A549 (cell line): ENCODE data around the gene RASL11B. TPM values are rescaled to one million over a fixed set of nuclear protein-coding genes. Genes with fewer than 3 reads are reported as not detected.

Experiments
- ATAC-seq, 2 experiments: fragments of 200-7000 bp in 1 of 2; fragments of >200 bp in 1 of 2; cut with Nextera tagmentation in 1 of 2; cut with Tn5 transposase in 1 of 2; 3 replicates each; pipeline versions ENCODE4 v1.8.0 to v1.9.1; 2018 to 2020; ENCODE audit warnings: mild to moderate bottlenecking in 1 of 2, moderate library complexity in 1 of 2
- CTCF ChIA-PET: fragments of 300-600 bp; sonication (Branson Sonifier 250); formaldehyde crosslinking; extraction: SDS; loops from one replicate; lab custom pipeline; 2021; ENCODE audit warnings: antibody characterized with exemption, inconsistent platforms; lab: Yijun Ruan, JAX
- POLR2A ChIA-PET: fragments of 350-600 bp; formaldehyde crosslinking; extraction: SDS; loops from one replicate; lab custom pipeline; 2021; ENCODE audit warnings: antibody characterized with exemption, inconsistent platforms; lab: Yijun Ruan, JAX
- DNase-seq, 2 experiments: peaks; one replicate each; pipeline versions ENCODE4 v3.0.0 to v3.0.0-alpha.2; 2011 to 2016; ENCODE audit warnings: low read depth in 1 of 2, low spot score in 1 of 2
- FAIRE-seq: peaks from 2 replicates; lab custom pipeline; 2011; peaks lifted over from hg19 to GRCh38; lab: Jason Lieb, UNC
- H3K27ac ChIP-seq, 2 experiments: fragments of >200 bp; sonication (Bioruptor Twin); formaldehyde crosslinking; 3 replicates each; pipeline ENCODE4 v1.5.1; 2016 to 2017
- H3K4me1 ChIP-seq: fragments of >200 bp; sonication (Bioruptor Twin); formaldehyde crosslinking; 3 replicates; pipeline ENCODE4 v1.6.1; 2016
- H3K4me2 ChIP-seq: fragments of >200 bp; sonication (Bioruptor Twin); formaldehyde crosslinking; 3 replicates; pipeline ENCODE4 v1.6.1; 2016
- H3K4me3 ChIP-seq: fragments of >200 bp; sonication (Bioruptor Twin); formaldehyde crosslinking; 3 replicates; pipeline ENCODE4 v1.5.1; 2016
- H3K9me3 ChIP-seq: fragments of >200 bp; sonication (Bioruptor Twin); formaldehyde crosslinking; 3 replicates; pipeline ENCODE4 v1.6.1; 2016
- CBX2 ChIP-seq: fragments of 200-600 bp; sonication (generic); IDR thresholded peaks from 2 replicates; pipeline ENCODE4 v1.6.1; 2016; ENCODE audit warnings: low read depth, mild to moderate bottlenecking, borderline replicate concordance
- CHD4 ChIP-seq: fragments of 200-600 bp; sonication (generic); IDR thresholded peaks from 2 replicates; pipeline ENCODE4 v1.6.1; 2016; ENCODE audit warnings: antibody characterized with exemption, mild to moderate bottlenecking, borderline replicate concordance
- EHF ChIP-seq: fragments of 250-450 bp; sonication (Bioruptor Pico); IDR thresholded peaks from 2 replicates; pipeline ENCODE4 v1.5.0; 2020; ENCODE audit warnings: mild to moderate bottlenecking
- EHMT2 ChIP-seq: fragments of 200-600 bp; sonication (generic); IDR thresholded peaks from 2 replicates; pipeline ENCODE4 v1.6.1; 2016; ENCODE audit warnings: antibody characterized with exemption, low read depth, mild to moderate bottlenecking, moderate library complexity
- FOSL2 ChIP-seq, 2 experiments: fragments of 450-650 bp in 1 of 2; fragments of >200 bp in 1 of 2; sonication (Bioruptor Twin) in 1 of 2; formaldehyde crosslinking; IDR thresholded peaks; 2 replicates each; pipeline versions ENCODE4 v1.5.0 to v1.6.1; 2016 to 2020; ENCODE audit warnings: mild to moderate bottlenecking in 1 of 2, moderate library complexity in 1 of 2
- FOXS1 ChIP-seq: fragments of 250-450 bp; sonication (Bioruptor Pico); IDR thresholded peaks from 2 replicates; pipeline ENCODE4 v1.5.0; 2020; ENCODE audit warnings: mild to moderate bottlenecking, moderate library complexity
- GATA3 ChIP-seq: IDR thresholded peaks from 2 replicates; pipeline ENCODE4 v1.6.1; 2012; ENCODE audit warnings: borderline replicate concordance
- HOXA7 ChIP-seq: fragments of 250-450 bp; sonication (Bioruptor Pico); IDR thresholded peaks from 2 replicates; pipeline ENCODE4 v1.5.0; 2020; ENCODE audit warnings: mild to moderate bottlenecking, moderate library complexity
- HOXB13 ChIP-seq: fragments of 250-450 bp; sonication (Bioruptor Pico); IDR thresholded peaks from 2 replicates; pipeline ENCODE4 v1.5.0; 2020; ENCODE audit warnings: low read depth, mild to moderate bottlenecking, moderate library complexity
- HOXB5 ChIP-seq: fragments of 250-450 bp; sonication (Bioruptor Pico); IDR thresholded peaks from 2 replicates; pipeline ENCODE4 v1.5.0; 2020; ENCODE audit warnings: mild to moderate bottlenecking, moderate library complexity
- JUN ChIP-seq, 2 experiments: fragments of >200 bp; sonication (Bioruptor Twin); formaldehyde crosslinking; IDR thresholded peaks; 2 replicates in 1 of 2; 3 replicates in 1 of 2; pipeline ENCODE4 v1.6.1; 2016 to 2017
- JUNB ChIP-seq: fragments of >200 bp; sonication (Bioruptor Twin); formaldehyde crosslinking; IDR thresholded peaks from 2 replicates; pipeline ENCODE4 v1.6.1; 2016
- MAFK ChIP-seq: fragments of 450-650 bp; IDR thresholded peaks from 2 replicates; pipeline ENCODE4 v1.6.1; 2014; ENCODE audit not compliant: partially characterized antibody
- NPAS2 ChIP-seq: fragments of 250-450 bp; sonication (Bioruptor Pico); IDR thresholded peaks from 2 replicates; pipeline ENCODE4 v1.8.0; 2022; ENCODE audit warnings: mild to moderate bottlenecking, moderate library complexity, borderline replicate concordance
- POLR2A ChIP-seq: IDR thresholded peaks from 2 replicates; pipeline ENCODE4 v1.6.1; 2012; ENCODE audit warnings: mild to moderate bottlenecking, low read length
- RNF2 ChIP-seq: fragments of 200-600 bp; sonication (generic); IDR thresholded peaks from 2 replicates; pipeline ENCODE4 v1.6.1; 2016; ENCODE audit warnings: low read depth, mild to moderate bottlenecking, antibody characterized with exemption, moderate library complexity, borderline replicate concordance
- SMC3 ChIP-seq: fragments of >200 bp; sonication (Bioruptor Twin); formaldehyde crosslinking; IDR thresholded peaks from 3 replicates; pipeline ENCODE4 v1.6.1; 2018; ENCODE audit warnings: inconsistent platforms
- SREBF2 ChIP-seq: fragments of 450-650 bp; IDR thresholded peaks from 2 replicates; pipeline ENCODE4 v1.6.1; 2014; ENCODE audit warnings: mild to moderate bottlenecking, moderate library complexity
- TFCP2L1 ChIP-seq: fragments of 250-450 bp; sonication (Bioruptor Pico); IDR thresholded peaks from 2 replicates; pipeline ENCODE4 v1.5.0; 2021; ENCODE audit warnings: mild to moderate bottlenecking
- ZC3H11A ChIP-seq: fragments of 450-650 bp; IDR thresholded peaks from 2 replicates; pipeline ENCODE4 v1.6.1; 2014; ENCODE audit warnings: antibody characterized with exemption, mild to moderate bottlenecking
- ZFP36 ChIP-seq: fragments of 450-650 bp; IDR thresholded peaks from 2 replicates; pipeline ENCODE4 v1.6.1; 2014; ENCODE audit warnings: borderline replicate concordance; ENCODE audit not compliant: partially characterized antibody
- ZSCAN20 ChIP-seq: fragments of 250-450 bp; sonication (Bioruptor Pico); IDR thresholded peaks from 2 replicates; pipeline ENCODE4 v1.8.0; 2022; ENCODE audit warnings: mild to moderate bottlenecking, moderate library complexity
- WGBS: methylation state at CpG from one replicate; pipeline ENCODE4 v1.1.6; 2017; ENCODE audit errors: missing lambda C conversion rate; 5-methylcytosine and 5-hydroxymethylcytosine counted together
- polyA plus RNA-seq, 4 experiments: library from polyadenylated mRNA; depleted of rRNA in 3 of 4; stranded (reverse); fragments of >200 nt; fragmentation: RNase III in 1 of 4; extraction: RNeasy Plus Mini Kit Qiagen cat#74134 plus additional on column Dnase treatment in 1 of 4; gene quantifications; 2 replicates in 3 of 4; 3 replicates in 1 of 4; pipeline ENCODE4 v1.2.3, GENCODE V29; 2011 to 2017
- TF ChIP-seq, protein P1 (sequence below): fragments of >200 bp; sonication (Bioruptor Twin); formaldehyde crosslinking; IDR thresholded peaks from 3 replicates; pipeline ENCODE4 v1.6.1; 2016
- TF ChIP-seq, protein P2 (sequence below): fragments of 250-450 bp; sonication (Bioruptor Pico); IDR thresholded peaks from 2 replicates; pipeline ENCODE4 v1.5.0; 2021; ENCODE audit warnings: mild to moderate bottlenecking, moderate library complexity, borderline replicate concordance
- TF ChIP-seq, protein P3 (sequence below): IDR thresholded peaks from 2 replicates; pipeline ENCODE4 v1.6.1; 2012
- TF ChIP-seq, protein P4 (sequence below): IDR thresholded peaks from 2 replicates; pipeline ENCODE4 v1.6.1; 2012; ENCODE audit warnings: low read depth, borderline replicate concordance
- TF ChIP-seq, protein P5 (sequence below): fragments of 150-350 bp; IDR thresholded peaks from 2 replicates; pipeline ENCODE4 v1.6.1; 2014; ENCODE audit warnings: low read depth, mild to moderate bottlenecking, low read length
- TF ChIP-seq, protein P6 (sequence below): fragments of 200-600 bp; sonication (generic); IDR thresholded peaks from 2 replicates; pipeline ENCODE4 v1.6.1; 2016; ENCODE audit warnings: antibody characterized with exemption, mild to moderate bottlenecking, moderate library complexity
- TF ChIP-seq, protein P7 (sequence below): fragments of 450-650 bp; IDR thresholded peaks from 2 replicates; pipeline ENCODE4 v1.6.1; 2014; ENCODE audit warnings: antibody characterized with exemption

Gene RASL11B
- polyA plus RNA-seq, 2 of the 4 experiments (the other 2 are of a cell fraction): 0.04 to 0.05 TPM

DNA sequence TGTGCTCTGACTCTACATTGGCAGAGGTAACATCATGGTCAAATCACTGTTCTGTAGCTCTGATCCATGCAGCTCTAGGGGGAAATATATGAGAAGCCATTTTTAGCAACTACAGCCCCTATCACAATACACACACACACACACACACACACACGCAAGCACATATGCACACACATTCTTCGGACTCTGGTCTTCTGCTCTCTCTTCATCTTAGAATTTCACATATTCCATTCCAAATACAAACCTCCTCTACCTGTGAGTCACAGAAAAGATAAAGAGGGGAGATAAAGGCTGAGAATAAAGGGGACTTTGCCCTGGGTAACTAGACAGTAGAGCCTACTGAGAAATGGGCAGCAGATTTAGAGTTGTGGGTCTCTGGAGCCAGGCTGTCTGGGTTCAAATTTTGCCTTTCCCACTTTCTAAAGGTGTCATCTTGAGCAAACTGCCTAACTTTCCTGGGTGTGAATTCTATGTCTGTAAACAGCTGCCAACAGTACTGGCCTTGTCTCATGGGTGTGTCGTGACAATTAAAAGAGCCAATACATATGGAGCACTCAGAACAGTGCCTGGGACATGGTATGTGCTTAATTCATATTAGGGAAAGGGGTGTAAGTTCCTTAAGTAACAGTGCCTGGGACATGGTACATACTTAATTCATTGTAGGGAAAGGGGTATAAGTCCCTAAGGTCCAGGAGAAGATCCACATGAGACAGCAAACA lies 11.6 kb upstream of the RASL11B start:
- Histone ChIP-seq H3K27ac (no peak overlapping the region), H3K9me3 (no peaks in the 10 kb centered on the region), H3K4me3 (no peak overlapping the region), H3K4me1 (no peaks in the 10 kb centered on the region), H3K4me2 (no peak overlapping the region)
- CTCF ChIA-PET: no interaction called here
- FAIRE-seq (no peak), DNase-seq (no peak), ATAC-seq (no peak)
- POLR2A ChIA-PET: no interaction called here
- 66% methylated on average over 3 of the region's 3 CpGs for WGBS
- TF ChIP-seq MAFK (no peak), FOSL2 (IDR thresholded peaks at IDR 0.05) (no peak), FOSL2 (CRISPR knock-in tag; IDR thresholded peaks at IDR 0.05) (no peak), EHMT2 (no peak), EHF (CRISPR knock-in tag) (no peak), CHD4 (no peak), ZC3H11A (no peak), HOXB5 (no peak), JUN (IDR thresholded peaks at IDR 0.05) (no peak), SMC3 (no peak), TFCP2L1 (no peak)
- TF ChIP-seq, protein P1, sequence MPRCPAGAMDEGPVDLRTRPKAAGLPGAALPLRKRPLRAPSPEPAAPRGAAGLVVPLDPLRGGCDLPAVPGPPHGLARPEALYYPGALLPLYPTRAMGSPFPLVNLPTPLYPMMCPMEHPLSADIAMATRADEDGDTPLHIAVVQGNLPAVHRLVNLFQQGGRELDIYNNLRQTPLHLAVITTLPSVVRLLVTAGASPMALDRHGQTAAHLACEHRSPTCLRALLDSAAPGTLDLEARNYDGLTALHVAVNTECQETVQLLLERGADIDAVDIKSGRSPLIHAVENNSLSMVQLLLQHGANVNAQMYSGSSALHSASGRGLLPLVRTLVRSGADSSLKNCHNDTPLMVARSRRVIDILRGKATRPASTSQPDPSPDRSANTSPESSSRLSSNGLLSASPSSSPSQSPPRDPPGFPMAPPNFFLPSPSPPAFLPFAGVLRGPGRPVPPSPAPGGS: no peak
- TF ChIP-seq, protein P2, sequence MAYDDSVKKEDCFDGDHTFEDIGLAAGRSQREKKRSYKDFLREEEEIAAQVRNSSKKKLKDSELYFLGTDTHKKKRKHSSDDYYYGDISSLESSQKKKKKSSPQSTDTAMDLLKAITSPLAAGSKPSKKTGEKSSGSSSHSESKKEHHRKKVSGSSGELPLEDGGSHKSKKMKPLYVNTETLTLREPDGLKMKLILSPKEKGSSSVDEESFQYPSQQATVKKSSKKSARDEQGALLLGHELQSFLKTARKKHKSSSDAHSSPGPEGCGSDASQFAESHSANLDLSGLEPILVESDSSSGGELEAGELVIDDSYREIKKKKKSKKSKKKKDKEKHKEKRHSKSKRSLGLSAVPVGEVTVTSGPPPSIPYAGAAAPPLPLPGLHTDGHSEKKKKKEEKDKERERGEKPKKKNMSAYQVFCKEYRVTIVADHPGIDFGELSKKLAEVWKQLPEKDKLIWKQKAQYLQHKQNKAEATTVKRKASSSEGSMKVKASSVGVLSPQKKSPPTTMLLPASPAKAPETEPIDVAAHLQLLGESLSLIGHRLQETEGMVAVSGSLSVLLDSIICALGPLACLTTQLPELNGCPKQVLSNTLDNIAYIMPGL (CRISPR knock-in tag): no peak
- TF ChIP-seq, protein P3, sequence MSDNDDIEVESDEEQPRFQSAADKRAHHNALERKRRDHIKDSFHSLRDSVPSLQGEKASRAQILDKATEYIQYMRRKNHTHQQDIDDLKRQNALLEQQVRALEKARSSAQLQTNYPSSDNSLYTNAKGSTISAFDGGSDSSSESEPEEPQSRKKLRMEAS: no peak
- TF ChIP-seq, protein P4, sequence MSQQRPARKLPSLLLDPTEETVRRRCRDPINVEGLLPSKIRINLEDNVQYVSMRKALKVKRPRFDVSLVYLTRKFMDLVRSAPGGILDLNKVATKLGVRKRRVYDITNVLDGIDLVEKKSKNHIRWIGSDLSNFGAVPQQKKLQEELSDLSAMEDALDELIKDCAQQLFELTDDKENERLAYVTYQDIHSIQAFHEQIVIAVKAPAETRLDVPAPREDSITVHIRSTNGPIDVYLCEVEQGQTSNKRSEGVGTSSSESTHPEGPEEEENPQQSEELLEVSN: no peak

DNA sequence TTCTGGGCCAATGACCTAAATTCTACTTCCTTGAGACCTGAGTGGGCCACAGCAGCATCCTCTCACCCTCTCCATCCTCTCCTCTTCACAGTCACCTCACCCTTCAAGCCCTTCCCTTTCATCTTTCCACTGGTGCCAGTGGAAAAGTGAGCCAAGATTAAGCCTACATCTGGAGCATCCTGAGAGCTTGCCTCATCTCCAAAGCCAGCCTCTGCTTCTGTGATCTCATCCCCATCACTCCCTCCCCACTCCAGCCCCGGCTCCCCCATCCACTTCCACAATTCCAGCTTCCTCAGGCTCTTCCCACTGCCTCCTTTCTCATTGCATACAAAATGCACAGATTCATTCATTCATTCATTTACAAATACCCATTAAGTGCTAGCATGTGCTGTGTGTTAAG lies 10.1 kb upstream of the RASL11B start:
- no peaks in the 10 kb centered on the region for H3K9me3 ChIP-seq
- no peak for DNase-seq
- POLR2A ChIA-PET: no interaction called here
- no peak for ATAC-seq
- H3K4me2 ChIP-seq: no peak overlapping the region
- H3K27ac ChIP-seq: no peak overlapping the region
- 33% methylated on average over 1 of the region's 1 CpG for WGBS
- no peak overlapping the region for H3K4me3 ChIP-seq
- H3K4me1 ChIP-seq: no peaks in the 10 kb centered on the region
- CTCF ChIA-PET: interaction anchor here (0.6 to 0.8 kb wide), 2 partner anchors 153 to 1381 kb away, joined by 3 read pairs; no protein-coding TSS in a partner anchor
- no peak for FAIRE-seq
- TF ChIP-seq ZSCAN20 (no peak), HOXB13 (no peak), NPAS2 (CRISPR knock-in tag) (no peak), EHF (CRISPR knock-in tag) (no peak), CBX2 (no peak), POLR2A (no peak), SREBF2 (no peak), SMC3 (no peak), FOXS1 (no peak), GATA3 (no peak), ZFP36 (no peak), RNF2 (no peak), JUNB (no peak), HOXA7 (CRISPR knock-in tag) (no peak)
- TF ChIP-seq, protein P5, sequence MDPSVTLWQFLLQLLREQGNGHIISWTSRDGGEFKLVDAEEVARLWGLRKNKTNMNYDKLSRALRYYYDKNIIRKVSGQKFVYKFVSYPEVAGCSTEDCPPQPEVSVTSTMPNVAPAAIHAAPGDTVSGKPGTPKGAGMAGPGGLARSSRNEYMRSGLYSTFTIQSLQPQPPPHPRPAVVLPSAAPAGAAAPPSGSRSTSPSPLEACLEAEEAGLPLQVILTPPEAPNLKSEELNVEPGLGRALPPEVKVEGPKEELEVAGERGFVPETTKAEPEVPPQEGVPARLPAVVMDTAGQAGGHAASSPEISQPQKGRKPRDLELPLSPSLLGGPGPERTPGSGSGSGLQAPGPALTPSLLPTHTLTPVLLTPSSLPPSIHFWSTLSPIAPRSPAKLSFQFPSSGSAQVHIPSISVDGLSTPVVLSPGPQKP: no peak
- TF ChIP-seq, protein P6, sequence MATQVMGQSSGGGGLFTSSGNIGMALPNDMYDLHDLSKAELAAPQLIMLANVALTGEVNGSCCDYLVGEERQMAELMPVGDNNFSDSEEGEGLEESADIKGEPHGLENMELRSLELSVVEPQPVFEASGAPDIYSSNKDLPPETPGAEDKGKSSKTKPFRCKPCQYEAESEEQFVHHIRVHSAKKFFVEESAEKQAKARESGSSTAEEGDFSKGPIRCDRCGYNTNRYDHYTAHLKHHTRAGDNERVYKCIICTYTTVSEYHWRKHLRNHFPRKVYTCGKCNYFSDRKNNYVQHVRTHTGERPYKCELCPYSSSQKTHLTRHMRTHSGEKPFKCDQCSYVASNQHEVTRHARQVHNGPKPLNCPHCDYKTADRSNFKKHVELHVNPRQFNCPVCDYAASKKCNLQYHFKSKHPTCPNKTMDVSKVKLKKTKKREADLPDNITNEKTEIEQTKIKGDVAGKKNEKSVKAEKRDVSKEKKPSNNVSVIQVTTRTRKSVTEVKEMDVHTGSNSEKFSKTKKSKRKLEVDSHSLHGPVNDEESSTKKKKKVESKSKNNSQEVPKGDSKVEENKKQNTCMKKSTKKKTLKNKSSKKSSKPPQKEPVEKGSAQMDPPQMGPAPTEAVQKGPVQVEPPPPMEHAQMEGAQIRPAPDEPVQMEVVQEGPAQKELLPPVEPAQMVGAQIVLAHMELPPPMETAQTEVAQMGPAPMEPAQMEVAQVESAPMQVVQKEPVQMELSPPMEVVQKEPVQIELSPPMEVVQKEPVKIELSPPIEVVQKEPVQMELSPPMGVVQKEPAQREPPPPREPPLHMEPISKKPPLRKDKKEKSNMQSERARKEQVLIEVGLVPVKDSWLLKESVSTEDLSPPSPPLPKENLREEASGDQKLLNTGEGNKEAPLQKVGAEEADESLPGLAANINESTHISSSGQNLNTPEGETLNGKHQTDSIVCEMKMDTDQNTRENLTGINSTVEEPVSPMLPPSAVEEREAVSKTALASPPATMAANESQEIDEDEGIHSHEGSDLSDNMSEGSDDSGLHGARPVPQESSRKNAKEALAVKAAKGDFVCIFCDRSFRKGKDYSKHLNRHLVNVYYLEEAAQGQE: no peak
- TF ChIP-seq, protein P7, sequence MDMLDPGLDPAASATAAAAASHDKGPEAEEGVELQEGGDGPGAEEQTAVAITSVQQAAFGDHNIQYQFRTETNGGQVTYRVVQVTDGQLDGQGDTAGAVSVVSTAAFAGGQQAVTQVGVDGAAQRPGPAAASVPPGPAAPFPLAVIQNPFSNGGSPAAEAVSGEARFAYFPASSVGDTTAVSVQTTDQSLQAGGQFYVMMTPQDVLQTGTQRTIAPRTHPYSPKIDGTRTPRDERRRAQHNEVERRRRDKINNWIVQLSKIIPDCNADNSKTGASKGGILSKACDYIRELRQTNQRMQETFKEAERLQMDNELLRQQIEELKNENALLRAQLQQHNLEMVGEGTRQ: no peak
